ENCODE measurements around the gene EFCAB3. TPM values are rescaled to one million over a fixed set of nuclear protein-coding genes. Genes with fewer than 3 reads are reported as not detected.
"Not testable (repeated sequence)": the region's sequence is repeated elsewhere in the genome, so short reads cannot be mapped to it uniquely, and the experiment has no call there.

Gene EFCAB3
- total RNA-seq, 1 experiment from 2014 or later: not detected

- BruUV-seq (replicated peaks); H3K36me3 ChIP-seq (ENCODE audit: control insufficient read depth in 1 of 2, insufficient read depth in 2 of 2, low read length in 2 of 2); RAD21 ChIA-PET (ENCODE audit: low non-redundant PET in 1 of 2, low total read pairs in 2 of 2, uncharacterized antibody in 2 of 2, unreplicated experiment in 2 of 2); H3K4me1 ChIP-seq (ENCODE audit: control insufficient read depth in 1 of 2, insufficient read depth in 2 of 2, low read length in 2 of 2); H3K4me3 ChIP-seq (replicated peaks in 1 of 2; ENCODE audit: low read depth in 1 of 2, low read length in 2 of 2); H3K4me2 ChIP-seq (ENCODE audit: low read length); H3K9me2 ChIP-seq (ENCODE audit: insufficient read depth); H3K27ac ChIP-seq (ENCODE audit: low read depth, low read length); DNase-seq (ENCODE audit: low read depth, low spot score); ATAC-seq; H3K9ac ChIP-seq (ENCODE audit: low read length); H3K27me3 ChIP-seq (ENCODE audit: insufficient read depth, low read length); H4K20me1 ChIP-seq (ENCODE audit: insufficient read depth); H3K9me3 ChIP-seq (ENCODE audit: control insufficient read depth in 1 of 2, insufficient read depth in 1 of 2, low read depth in 1 of 2, low read length in 2 of 2); POLR2A ChIA-PET; CTCF ChIA-PET; intact Hi-C loops (cut with micrococcal nuclease); H2AFZ ChIP-seq (ENCODE audit: low read depth, low read length, poor library complexity, severe bottlenecking); H3K79me2 ChIP-seq (ENCODE audit: insufficient read depth, low read length): not testable (repeated sequence)
These were observed 73.8 kb downstream of the EFCAB3 start for GRCh38 chr17:62454111-62454510.

GRCh38 chr17:62456016-62456415, 75.7 kb downstream of the EFCAB3 start:
- BruUV-seq (replicated peaks): no TSS peak
- no peaks in the 10 kb centered on the region for H4K20me1 ChIP-seq (ENCODE audit: insufficient read depth)
- H3K36me3 ChIP-seq (ENCODE audit: control insufficient read depth in 1 of 2, insufficient read depth in 2 of 2, low read length in 2 of 2): no peaks in the 10 kb centered on the region
- H3K27me3 ChIP-seq (ENCODE audit: insufficient read depth, low read length): no peaks in the 10 kb centered on the region
- ChIA-PET RAD21 (ENCODE audit: low non-redundant PET in 1 of 2, low total read pairs in 2 of 2, uncharacterized antibody in 2 of 2, unreplicated experiment in 2 of 2) (no interaction called here), POLR2A (no interaction called here), CTCF (no interaction called here)
- TF ChIP-seq ZNF274 (IDR thresholded peaks at IDR 0.05; ENCODE audit: low read depth, low read length): no peak
- TF ChIP-seq CBX3 (IDR thresholded peaks at IDR 0.05; ENCODE audit: low read depth): no peak
- TF ChIP-seq SP1 (IDR thresholded peaks at IDR 0.05; ENCODE audit: low read depth): no peak
- TF ChIP-seq ZFX (IDR thresholded peaks at IDR 0.05): no peak
- TF ChIP-seq POLR2A (IDR thresholded peaks at IDR 0.05; ENCODE audit: borderline replicate concordance, extremely low read depth, insufficient read depth, insufficient read length): no peak
- no peak for TF ChIP-seq ZBTB33 (IDR thresholded peaks at IDR 0.05; ENCODE audit: extremely low read depth, insufficient replicate concordance, low read length)
- no peak for TF ChIP-seq REST (IDR thresholded peaks at IDR 0.05; ENCODE audit: low read depth)
- TF ChIP-seq YY1 (IDR thresholded peaks at IDR 0.05; ENCODE audit: extremely low read depth, insufficient replicate concordance, low read depth, low read length): no peak
- no peak for TF ChIP-seq ELF1 (IDR thresholded peaks at IDR 0.05; ENCODE audit: borderline replicate concordance, low read depth)
- H3K4me2 ChIP-seq (ENCODE audit: low read length): no peak overlapping the region
- H3K79me2 ChIP-seq (ENCODE audit: insufficient read depth, low read length): no peaks in the 10 kb centered on the region
- no peaks in the 10 kb centered on the region for H3K9me2 ChIP-seq (ENCODE audit: insufficient read depth)
- no peak overlapping the region for H3K9ac ChIP-seq (ENCODE audit: low read length)
- intact Hi-C loops (cut with micrococcal nuclease): no loop called here
- no peaks in the 10 kb centered on the region for H3K4me1 ChIP-seq (ENCODE audit: control insufficient read depth in 1 of 2, insufficient read depth in 2 of 2, low read length in 2 of 2)
- no peak overlapping the region for H3K27ac ChIP-seq (ENCODE audit: low read depth, low read length)
- H3K4me3 ChIP-seq (replicated peaks in 1 of 2; ENCODE audit: low read depth in 1 of 2, low read length in 2 of 2): no peak overlapping the region
- no peaks in the 10 kb centered on the region for H3K9me3 ChIP-seq (ENCODE audit: control insufficient read depth in 1 of 2, insufficient read depth in 1 of 2, low read depth in 1 of 2, low read length in 2 of 2)
- DNase-seq (ENCODE audit: low read depth, low spot score) (no peak), ATAC-seq (no peak)
- no peak overlapping the region for H2AFZ ChIP-seq (ENCODE audit: low read depth, low read length, poor library complexity, severe bottlenecking)

GRCh38 chr17:62458483-62458882, 78.1 kb downstream of the EFCAB3 start:
- DNase-seq (ENCODE audit: low read depth, low spot score); H3K79me2 ChIP-seq (ENCODE audit: insufficient read depth, low read length); BruUV-seq (replicated peaks): not testable (repeated sequence)

More at GRCh38 chr17:62458483-62458882, 78.1 kb downstream of the EFCAB3 start:
- ATAC-seq; H3K9me2 ChIP-seq (ENCODE audit: insufficient read depth); RAD21 ChIA-PET (ENCODE audit: low non-redundant PET in 1 of 2, low total read pairs in 2 of 2, uncharacterized antibody in 2 of 2, unreplicated experiment in 2 of 2); H3K4me2 ChIP-seq (ENCODE audit: low read length); H4K20me1 ChIP-seq (ENCODE audit: insufficient read depth); intact Hi-C loops (cut with micrococcal nuclease); CTCF ChIA-PET; H3K4me3 ChIP-seq (replicated peaks in 1 of 2; ENCODE audit: low read depth in 1 of 2, low read length in 2 of 2); H3K4me1 ChIP-seq (ENCODE audit: control insufficient read depth in 1 of 2, insufficient read depth in 2 of 2, low read length in 2 of 2); H3K36me3 ChIP-seq (ENCODE audit: control insufficient read depth in 1 of 2, insufficient read depth in 2 of 2, low read length in 2 of 2); H2AFZ ChIP-seq (ENCODE audit: low read depth, low read length, poor library complexity, severe bottlenecking); POLR2A ChIA-PET; H3K27ac ChIP-seq (ENCODE audit: low read depth, low read length); H3K27me3 ChIP-seq (ENCODE audit: insufficient read depth, low read length); H3K9ac ChIP-seq (ENCODE audit: low read length); H3K9me3 ChIP-seq (ENCODE audit: control insufficient read depth in 1 of 2, insufficient read depth in 1 of 2, low read depth in 1 of 2, low read length in 2 of 2): not testable (repeated sequence)
